Measurements from ENCODE around the gene CHCHD3.

Gene CHCHD3

DNA sequence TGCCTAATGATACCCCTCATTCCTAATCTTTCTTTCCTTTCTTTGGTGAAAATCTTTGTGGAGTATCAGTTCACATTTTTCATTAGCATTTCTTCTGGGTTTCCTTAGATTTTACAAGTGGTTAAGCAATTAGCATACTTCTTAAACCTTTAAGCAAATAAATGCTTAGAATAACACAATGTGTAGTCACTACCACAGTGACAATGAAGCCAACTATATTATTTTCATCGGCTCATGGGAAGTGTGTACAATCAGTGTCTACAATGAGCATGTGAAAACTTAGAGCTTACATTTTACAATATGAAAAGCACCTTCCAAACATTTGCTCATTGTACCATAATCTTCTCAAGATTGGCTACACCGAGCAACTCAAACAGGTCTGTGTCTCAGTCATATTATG, 329.5 kb downstream of the CHCHD3 start:
- H3K36me3 ChIP-seq, result no peaks in the 10 kb centered on the region
- H3K4me1 ChIP-seq (ENCODE audit: control insufficient read depth in 1 of 2, insufficient read depth in 1 of 2, low read depth in 1 of 2, low read length in 1 of 2), result no peaks in the 10 kb centered on the region
- H3K4me3 ChIP-seq (ENCODE audit: low read depth in 1 of 2, low read length in 1 of 2), result no peak overlapping the region
- TF ChIP-seq CTCF (IDR thresholded peaks at IDR 0.05), result no peak
- H3K27ac ChIP-seq, result no peak overlapping the region
- no peaks in the 10 kb centered on the region for H3K27me3 ChIP-seq
- H3K9me3 ChIP-seq, result no peaks in the 10 kb centered on the region

DNA sequence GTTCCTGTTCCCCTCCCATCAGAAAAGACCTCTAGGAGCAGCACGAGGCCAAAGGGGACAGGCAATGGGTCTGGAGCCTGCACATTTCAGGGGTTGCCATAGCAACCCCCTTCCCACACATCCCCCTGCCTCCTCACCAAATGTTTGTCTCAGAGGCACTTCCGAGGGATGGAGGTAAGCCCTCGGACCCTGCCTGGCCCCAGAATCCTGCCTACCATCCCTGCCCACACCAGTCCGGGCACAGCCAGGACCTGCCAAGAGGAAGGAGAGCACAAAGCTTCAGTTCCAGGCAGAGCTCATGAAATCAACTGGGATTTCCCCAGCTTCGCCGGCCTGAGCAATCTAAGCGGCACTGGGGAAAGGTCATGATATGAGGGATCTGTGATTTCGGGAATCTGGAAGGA, 330.6 kb downstream of the CHCHD3 start:
- no peaks in the 10 kb centered on the region for H3K36me3 ChIP-seq
- H3K4me3 ChIP-seq (ENCODE audit: low read depth in 1 of 2, low read length in 1 of 2), result no peak overlapping the region
- no peak overlapping the region for H3K27ac ChIP-seq
- no peak for TF ChIP-seq CTCF (IDR thresholded peaks at IDR 0.05)
- no peaks in the 10 kb centered on the region for H3K9me3 ChIP-seq
- no peaks in the 10 kb centered on the region for H3K27me3 ChIP-seq
- H3K4me1 ChIP-seq (ENCODE audit: control insufficient read depth in 1 of 2, insufficient read depth in 1 of 2, low read depth in 1 of 2, low read length in 1 of 2), result no peaks in the 10 kb centered on the region

DNA sequence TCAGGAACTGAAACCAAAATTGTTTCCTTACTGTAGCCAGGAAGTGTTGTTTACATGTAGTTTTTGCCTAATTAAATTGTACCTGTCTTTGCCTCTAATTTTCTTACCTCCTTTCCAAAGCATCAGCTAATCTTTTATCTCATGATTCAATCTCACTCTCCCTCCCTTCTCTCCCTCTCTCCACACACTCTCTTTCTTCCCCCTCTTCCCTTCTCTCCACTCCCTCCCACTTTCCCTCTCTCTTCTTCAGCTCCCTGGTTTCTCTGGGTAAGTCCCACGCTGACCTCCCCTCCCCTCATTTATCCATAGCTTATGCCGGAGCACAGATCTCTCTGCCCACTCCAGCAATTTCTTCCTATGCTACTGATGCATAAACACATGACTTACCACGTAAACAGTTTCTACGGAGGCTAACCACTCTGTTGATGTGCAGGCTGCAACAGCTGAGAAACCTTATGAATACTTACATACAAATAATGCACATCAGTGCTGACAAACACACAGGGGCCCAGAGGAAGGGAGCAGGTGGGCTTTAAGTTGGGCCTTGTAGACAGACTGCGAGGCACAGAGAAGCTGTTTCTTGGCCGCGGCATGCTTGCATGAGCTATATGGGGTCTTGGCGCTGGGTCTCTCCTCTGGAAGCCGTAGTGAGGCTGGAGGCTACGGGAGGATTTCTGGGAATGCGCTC, 331.2 kb downstream of the CHCHD3 start:
- no peaks in the 10 kb centered on the region for H3K9me3 ChIP-seq
- H3K27ac ChIP-seq, result no peak overlapping the region
- H3K27me3 ChIP-seq, result no peaks in the 10 kb centered on the region
- TF ChIP-seq CTCF (IDR thresholded peaks at IDR 0.05), result no peak
- no peaks in the 10 kb centered on the region for H3K36me3 ChIP-seq
- no peak overlapping the region for H3K4me3 ChIP-seq (ENCODE audit: low read depth in 1 of 2, low read length in 1 of 2)
- no peaks in the 10 kb centered on the region for H3K4me1 ChIP-seq (ENCODE audit: control insufficient read depth in 1 of 2, insufficient read depth in 1 of 2, low read depth in 1 of 2, low read length in 1 of 2)

DNA sequence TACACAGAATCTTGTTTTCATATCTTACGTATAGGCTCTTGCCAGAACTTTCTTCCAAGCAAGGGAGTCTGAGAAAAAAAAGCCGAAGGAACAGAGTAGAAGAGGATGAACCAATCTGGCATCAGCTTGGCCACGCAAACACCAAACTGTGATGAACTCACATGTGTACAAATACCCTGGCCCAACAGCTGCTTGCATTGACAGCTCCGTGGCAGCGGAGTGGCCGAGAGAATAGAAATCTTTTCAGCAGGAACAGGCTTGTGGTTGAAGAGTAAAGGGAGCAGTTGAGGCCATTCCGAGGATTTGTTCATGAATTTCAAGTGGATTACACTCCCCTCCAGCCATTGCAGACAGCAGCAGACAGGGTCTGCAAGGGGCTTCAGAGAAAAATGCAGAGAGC, 331.8 kb downstream of the CHCHD3 start:
- TF ChIP-seq CTCF (IDR thresholded peaks at IDR 0.05), result no peak
- Histone ChIP-seq H3K36me3 (no peaks in the 10 kb centered on the region), H3K9me3 (no peaks in the 10 kb centered on the region), H3K27ac (no peak overlapping the region), H3K27me3 (no peaks in the 10 kb centered on the region), H3K4me3 (ENCODE audit: low read depth in 1 of 2, low read length in 1 of 2) (no peak overlapping the region), H3K4me1 (ENCODE audit: control insufficient read depth in 1 of 2, insufficient read depth in 1 of 2, low read depth in 1 of 2, low read length in 1 of 2) (no peaks in the 10 kb centered on the region)

DNA sequence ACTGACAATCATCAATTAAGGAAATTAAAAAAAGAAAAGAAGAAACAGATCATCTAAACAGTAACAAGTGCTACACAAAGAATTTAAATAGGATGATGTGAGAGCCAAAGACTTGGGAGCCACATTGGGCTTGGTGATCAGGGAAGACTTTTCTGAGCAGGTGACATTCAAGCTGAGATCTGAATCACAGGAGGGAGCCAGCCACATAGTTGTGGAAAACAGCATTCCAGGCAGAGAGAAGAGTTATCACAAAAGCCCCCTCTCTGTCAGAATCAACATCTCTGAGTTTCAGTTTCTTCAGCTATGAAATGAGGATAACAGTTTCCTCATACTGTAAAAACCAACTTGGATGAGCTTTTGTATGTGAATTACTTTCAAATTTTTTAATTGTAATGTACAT, 336.4 kb downstream of the CHCHD3 start:
- no peak for TF ChIP-seq CTCF (IDR thresholded peaks at IDR 0.05)
- Histone ChIP-seq H3K9me3 (no peaks in the 10 kb centered on the region), H3K4me1 (ENCODE audit: control insufficient read depth in 1 of 2, insufficient read depth in 1 of 2, low read depth in 1 of 2, low read length in 1 of 2) (no peaks in the 10 kb centered on the region), H3K27me3 (no peaks in the 10 kb centered on the region), H3K27ac (no peak overlapping the region), H3K36me3 (no peaks in the 10 kb centered on the region), H3K4me3 (ENCODE audit: low read depth in 1 of 2, low read length in 1 of 2) (no peak overlapping the region)
